C1 segment of cervical spinal cord (tissue), 14 donors: ENCODE measurements around the gene HDAC1.
"Not testable (repeated sequence)": the region's sequence is repeated elsewhere in the genome, so short reads cannot be mapped to it uniquely, and the experiment has no call there.

Experiments used
- DNase-seq, 14 donors: peaks; one replicate each; lab custom pipeline; 2025; lab: John Stamatoyannopoulos, UW

The HDAC1 gene

GRCh38 chr1:32291708-32292538 lies at the start of gene HDAC1:
Gene HDAC1 (plus strand): TSS chr1:32292083. CDS start chr1:32292170, 87 bp downstream.
- peak in 13 of 14 donors; percentile 11 to 93 (median 80) for DNase-seq

- peak in 9 of 14 donors; percentile 1 to 42 (median 15) for DNase-seq
Observed at GRCh38 chr1:32242341-32242851, 49.5 kb upstream of the HDAC1 start.

DNA sequence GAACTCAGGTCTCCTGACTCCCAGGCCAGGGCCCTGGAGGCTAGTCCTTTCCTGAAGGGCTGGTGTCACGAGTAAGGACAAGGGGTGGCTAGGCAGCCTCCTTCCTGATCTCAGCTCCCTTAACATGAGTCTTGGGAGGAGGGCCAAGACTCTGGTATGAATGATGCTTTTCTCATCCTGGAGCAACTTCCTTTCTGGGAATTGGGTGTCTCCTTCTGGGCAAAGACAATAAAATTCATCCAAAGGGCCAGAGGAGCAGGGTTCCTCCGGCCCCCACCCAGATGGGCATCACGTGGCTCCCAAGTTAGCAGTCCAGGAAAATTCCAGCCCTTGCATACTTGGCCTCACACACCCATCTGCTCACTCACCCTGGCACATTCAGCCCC lies 45.0 kb upstream of the HDAC1 start, which contains the start of gene FAM167B:
TSS of gene FAM167B (plus strand) at position 335 of the 386 bp plus-strand sequence. CDS start 200 bp downstream, outside the sequence.
- DNase-seq: no peak

- no peak for DNase-seq
Observed at GRCh38 chr1:32247452-32247851, 44.4 kb upstream of the HDAC1 start.

DNA sequence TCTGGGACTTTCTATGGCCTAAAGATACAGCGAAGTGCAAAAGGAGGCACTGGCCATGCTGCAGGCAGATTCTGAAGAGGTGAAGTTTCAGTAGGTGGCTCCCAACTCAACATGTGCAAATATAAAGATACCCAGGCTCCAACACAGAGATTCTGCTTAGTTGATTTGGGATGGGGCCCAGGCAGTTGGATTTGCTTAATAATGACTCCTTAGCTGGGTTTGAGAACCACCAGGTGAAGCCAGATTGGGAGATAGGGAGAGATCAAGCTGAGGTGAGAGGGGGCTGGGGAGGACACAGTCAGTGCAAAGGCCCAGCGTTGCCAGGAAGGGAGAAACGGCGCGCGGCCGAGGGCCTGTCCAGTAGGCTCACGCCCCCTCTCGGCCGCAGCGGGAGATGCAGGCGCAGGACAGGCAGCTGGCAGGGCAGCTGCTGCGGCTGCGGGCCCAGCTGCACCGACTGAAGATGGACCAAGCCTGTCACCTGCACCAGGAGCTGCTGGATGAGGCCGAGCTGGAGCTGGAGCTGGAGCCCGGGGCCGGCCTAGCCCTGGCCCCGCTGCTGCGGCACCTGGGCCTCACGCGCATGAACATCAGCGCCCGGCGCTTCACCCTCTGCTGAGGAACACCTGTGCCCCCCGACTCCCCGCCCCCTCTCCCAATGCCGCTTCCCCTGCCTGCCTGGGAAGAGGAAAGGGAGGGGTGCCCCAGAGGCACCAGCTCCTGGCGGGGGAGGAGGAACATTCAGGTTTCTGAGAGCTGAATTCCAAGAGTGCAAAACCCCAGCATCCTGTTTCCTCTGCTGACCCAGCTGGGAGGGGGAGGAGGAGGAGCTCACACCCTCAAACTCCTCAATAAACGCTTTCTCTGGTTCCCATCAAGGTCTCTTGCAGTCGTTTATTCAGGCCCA lies 43.6 kb upstream of the HDAC1 start:
- DNase-seq: peak in 4 of 14 donors; percentile 6 to 42 (median 14)

DNA sequence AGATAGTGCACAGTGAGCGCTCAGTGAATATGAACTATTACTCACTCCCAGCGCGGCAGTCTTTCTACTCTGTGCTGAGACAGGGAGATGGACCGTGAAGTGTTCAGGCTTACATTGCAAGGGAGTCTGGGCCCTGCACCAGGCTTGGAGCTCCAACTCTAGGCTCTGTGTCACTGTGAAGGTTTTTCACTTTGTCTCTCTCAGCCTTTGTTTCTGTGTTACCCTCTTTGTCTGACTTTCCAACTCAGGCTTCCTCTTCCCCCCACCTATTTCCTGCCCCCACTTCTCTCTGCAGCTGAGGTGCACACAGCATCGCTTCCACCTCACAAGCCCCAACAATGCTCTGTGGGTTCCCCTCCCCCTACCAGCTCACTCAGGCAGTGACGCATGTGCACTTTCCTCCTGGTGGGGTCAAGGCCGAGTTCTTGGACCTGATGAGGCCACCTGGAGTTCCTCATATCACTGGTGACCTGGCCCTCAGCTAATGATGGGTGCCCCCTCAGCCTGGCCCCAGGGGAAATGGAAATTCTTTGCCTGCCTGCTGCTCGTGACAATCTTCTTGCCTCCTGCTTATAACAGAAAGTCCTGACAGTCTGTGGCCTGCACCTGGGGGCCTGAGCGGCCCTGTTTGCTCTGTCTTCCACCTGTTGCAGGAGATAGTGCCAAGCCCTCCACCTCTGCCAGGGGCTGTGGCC lies 41.9 kb upstream of the HDAC1 start:
- no peak for DNase-seq

DNA sequence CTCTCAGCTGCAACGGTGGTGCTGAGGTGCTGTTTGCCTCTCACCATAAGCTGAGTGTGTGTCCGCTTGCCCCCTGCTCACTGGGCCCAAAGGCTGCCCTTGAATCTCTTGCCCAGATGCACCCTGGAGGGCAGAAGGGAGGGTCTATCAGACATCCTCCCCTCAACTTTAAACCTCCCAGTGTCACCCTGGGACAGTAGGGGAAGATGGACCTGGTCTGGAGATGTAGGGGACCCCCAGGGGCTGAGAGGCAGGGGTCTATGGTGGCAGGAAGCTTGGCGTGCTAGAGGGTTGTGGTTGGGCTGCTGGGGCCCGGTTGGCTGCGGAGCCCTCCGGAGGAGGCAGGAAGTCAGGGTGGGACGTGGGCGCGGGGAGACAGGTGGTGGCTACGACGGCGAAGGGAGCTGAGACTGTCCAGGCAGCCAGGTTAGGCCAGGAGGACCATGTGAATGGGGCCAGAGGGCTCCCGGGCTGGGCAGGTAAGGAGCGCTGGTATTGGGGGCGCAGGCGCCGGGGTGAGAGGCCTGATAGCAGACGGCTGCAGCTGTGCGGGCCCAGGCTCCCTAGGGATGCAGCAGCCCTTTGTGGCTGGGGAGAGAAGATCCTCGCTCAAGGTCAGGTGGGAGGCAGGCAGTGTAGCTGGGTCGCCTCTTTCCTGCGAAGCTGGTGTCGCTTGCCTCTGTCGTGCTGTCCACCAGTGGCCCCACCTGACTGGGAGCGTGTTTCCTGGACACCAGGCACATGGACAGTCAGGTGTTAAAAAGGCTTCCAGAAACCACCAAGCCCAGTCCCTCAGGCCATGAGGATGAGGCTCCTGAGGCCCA lies 40.8 kb upstream of the HDAC1 start, which contains the start of gene LCK:
TSS of gene LCK (plus strand) at position 373 of the 824 bp plus-strand sequence. CDS start 23,065 bp downstream, outside the sequence.
- DNase-seq: no peak

DNA sequence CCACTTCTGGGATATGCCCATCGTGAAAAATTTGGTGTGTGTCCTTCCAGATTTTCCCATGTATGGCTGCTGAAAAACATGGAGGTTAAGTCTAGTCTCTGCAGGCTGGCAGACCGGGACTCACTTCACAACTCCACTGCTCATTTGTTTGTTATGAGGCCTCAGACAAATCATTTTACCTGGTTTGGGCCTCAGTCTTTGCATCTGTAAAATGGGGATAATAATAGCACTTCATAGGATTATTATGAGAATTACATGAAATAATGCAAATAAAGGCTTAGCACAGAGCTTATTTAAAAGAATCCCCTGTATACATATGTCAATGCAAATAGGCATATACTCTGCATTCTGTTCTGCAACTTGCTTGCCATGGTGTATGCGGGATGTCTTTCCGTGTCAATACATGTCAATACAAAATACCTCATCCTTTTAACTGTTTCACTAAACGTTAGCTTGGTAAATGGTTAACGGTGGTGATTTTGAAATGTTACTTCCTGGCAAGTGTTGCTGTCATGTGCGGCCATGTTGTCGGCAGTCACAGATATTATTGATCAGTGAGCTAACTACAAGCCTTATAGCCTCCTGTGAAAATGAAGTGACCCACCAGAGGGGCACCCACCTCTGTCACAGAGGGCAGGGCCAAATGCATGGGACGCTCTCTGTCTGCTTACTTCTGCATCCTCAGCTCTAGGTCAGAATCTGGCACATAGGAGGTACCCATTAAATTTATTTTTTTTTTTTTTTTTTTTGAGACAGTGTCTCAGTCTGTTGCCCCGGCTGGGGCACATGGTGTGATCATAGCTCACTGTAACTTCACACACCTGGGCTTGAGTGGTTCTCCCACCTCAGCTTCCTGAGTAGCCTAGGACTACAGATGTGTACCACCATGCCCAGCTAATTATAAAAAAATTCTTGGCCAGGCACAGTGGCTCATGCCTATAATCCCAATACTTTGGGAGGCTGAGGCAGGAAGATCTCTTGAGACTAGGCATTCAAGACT lies 36.5 kb upstream of the HDAC1 start:
- no peak for DNase-seq

GRCh38 chr1:32256473-32257226 lies 35.2 kb upstream of the HDAC1 start:
- DNase-seq: no peak

DNA sequence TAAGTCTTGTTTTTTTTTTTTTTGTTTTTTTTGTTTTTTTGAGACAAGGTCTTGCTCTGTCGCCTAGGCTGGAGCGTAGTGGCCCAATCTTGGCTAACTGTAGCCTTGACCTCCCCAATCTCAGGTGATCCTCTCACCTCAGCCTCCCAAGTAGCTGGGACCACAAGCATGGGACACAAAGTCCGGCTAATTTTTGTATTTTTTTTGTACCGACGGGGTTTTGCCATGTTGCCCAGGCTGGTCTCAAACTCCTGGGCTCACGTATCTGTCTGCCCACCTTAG lies 34.7 kb upstream of the HDAC1 start:
- DNase-seq: no peak

GRCh38 chr1:32263236-32263593 lies 28.7 kb upstream of the HDAC1 start:
- not testable (repeated sequence) for DNase-seq

GRCh38 chr1:32263744-32264143 lies 28.1 kb upstream of the HDAC1 start:
- no peak for DNase-seq

DNA sequence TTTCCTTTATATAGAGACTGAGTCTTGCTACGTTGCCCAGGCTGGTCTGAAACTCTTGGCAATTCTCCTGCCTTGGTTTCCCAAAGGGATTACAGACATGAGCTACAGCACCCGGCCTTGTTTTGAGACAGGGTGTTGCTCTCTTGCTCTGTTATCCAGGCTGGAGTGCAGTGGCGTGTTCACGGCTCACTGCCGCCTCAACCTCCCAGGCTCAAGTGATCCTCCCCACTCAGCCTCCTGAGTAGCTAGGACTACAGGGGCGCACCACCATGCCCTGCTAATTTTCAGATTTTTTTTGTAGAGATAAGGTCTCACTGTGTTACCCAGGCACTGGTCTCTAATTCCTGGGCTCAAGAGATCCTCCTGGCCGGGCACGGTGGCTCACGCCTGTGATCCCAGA lies 26.0 kb upstream of the HDAC1 start:
- DNase-seq: no peak

- no peak for DNase-seq
Observed at GRCh38 chr1:32266921-32267591, 24.8 kb upstream of the HDAC1 start.

GRCh38 chr1:32269744-32270143 lies 22.1 kb upstream of the HDAC1 start:
- no peak for DNase-seq

- no peak for DNase-seq
Observed at GRCh38 chr1:32272557-32273390, 19.1 kb upstream of the HDAC1 start.
